IMR-90 (cell line): Measurements from ENCODE around the gene RP2. TPM values are rescaled to one million over a fixed set of nuclear protein-coding genes. Genes with fewer than 3 reads are reported as not detected.

Experiments used
- ATAC-seq: fragments of 200-7000 bp; cut with Tn5 transposase; 2 replicates; pipeline ENCODE4 v1.9.1; 2020; ENCODE audit warnings: low read depth, mild to moderate bottlenecking, moderate library complexity
- BruUV-seq: library from RNA; stranded (reverse); fragments of 400-500 nt; replicated peaks from 2 replicates; lab custom pipeline; 2021; lab: Mats Ljungman, UMichigan
- CTCF ChIA-PET: fragments of 300-600 bp; formaldehyde crosslinking; extraction: SDS; loops from one replicate; lab custom pipeline; 2021; ENCODE audit warnings: antibody characterized with exemption; lab: Yijun Ruan, JAX
- POLR2A ChIA-PET: fragments of 300-600 bp; sonication (Branson Sonifier 250); formaldehyde crosslinking; loops from one replicate; lab custom pipeline; 2022; ENCODE audit warnings: antibody characterized with exemption; ENCODE audit not compliant: unreplicated experiment; lab: Charles Lee
- DNase-seq: peaks from one replicate; pipeline ENCODE4 v3.0.0; 2013
- H2AFZ ChIP-seq: replicated peaks from 2 replicates; pipeline ENCODE3; 2013; ENCODE audit warnings: low read length, mild to moderate bottlenecking; ENCODE audit not compliant: poor library complexity
- H2AK5ac ChIP-seq: 2 replicates; pipeline ENCODE4 v1.6.1; 2013; ENCODE audit warnings: low read depth, low read length, inconsistent platforms
- H2AK9ac ChIP-seq: replicated peaks from 2 replicates; pipeline ENCODE3; 2013; ENCODE audit warnings: mild to moderate bottlenecking, low read depth, low read length, moderate library complexity; ENCODE audit not compliant: poor library complexity
- H2BK120ac ChIP-seq: 2 replicates; pipeline ENCODE4 v1.6.1; 2013; ENCODE audit warnings: low read depth, low read length, inconsistent platforms
- H2BK15ac ChIP-seq: 3 replicates; pipeline ENCODE4 v1.6.1; 2013; ENCODE audit warnings: low read depth, low read length, inconsistent platforms
- H2BK20ac ChIP-seq: 2 replicates; pipeline ENCODE4 v1.6.1; 2013; ENCODE audit warnings: low read depth, mild to moderate bottlenecking, inconsistent platforms, low read length, moderate library complexity
- H2BK5ac ChIP-seq: 2 replicates; pipeline ENCODE4 v1.6.1; 2013; ENCODE audit warnings: mild to moderate bottlenecking, low read depth, low read length, inconsistent platforms; ENCODE audit not compliant: poor library complexity, severe bottlenecking
- H3K14ac ChIP-seq: replicated peaks from 2 replicates; pipeline ENCODE4 v1.6.1; 2013; ENCODE audit warnings: low read depth, low read length, inconsistent platforms
- H3K18ac ChIP-seq: 2 replicates; pipeline ENCODE4 v1.6.1; 2013; ENCODE audit warnings: low read depth, low read length, control low read depth
- H3K23ac ChIP-seq: 2 replicates; pipeline ENCODE4 v1.6.1; 2013; ENCODE audit warnings: low read depth, low read length, inconsistent platforms
- H3K27ac ChIP-seq: 2 replicates; pipeline ENCODE4 v1.5.1; 2013; ENCODE audit warnings: mild to moderate bottlenecking, control low read depth, low read length; ENCODE audit not compliant: insufficient read depth
- H3K27me3 ChIP-seq: 2 replicates; pipeline ENCODE4 v1.6.1; 2013; ENCODE audit warnings: low read length; ENCODE audit not compliant: control insufficient read depth, insufficient read depth
- H3K36me3 ChIP-seq: 2 replicates; pipeline ENCODE4 v1.6.1; 2013; ENCODE audit warnings: low read length, mixed read lengths; ENCODE audit not compliant: control insufficient read depth, insufficient read depth
- H3K4ac ChIP-seq: 2 replicates; pipeline ENCODE4 v1.6.1; 2013; ENCODE audit warnings: low read depth, low read length, inconsistent platforms
- H3K4me1 ChIP-seq: 2 replicates; pipeline ENCODE4 v1.6.1; 2013; ENCODE audit warnings: low read length, mixed read lengths; ENCODE audit not compliant: control insufficient read depth, insufficient read depth
- H3K4me2 ChIP-seq: 2 replicates; pipeline ENCODE4 v1.6.1; 2013; ENCODE audit warnings: low read depth, mild to moderate bottlenecking, control low read depth, low read length, moderate library complexity
- H3K4me3 ChIP-seq: 2 replicates; pipeline ENCODE4 v1.5.1; 2013; ENCODE audit warnings: low read depth, mild to moderate bottlenecking, control low read depth, low read length, moderate library complexity; ENCODE audit not compliant: insufficient read depth
- H3K56ac ChIP-seq: 2 replicates; pipeline ENCODE4 v1.6.1; 2013; ENCODE audit warnings: low read length, inconsistent platforms; ENCODE audit not compliant: insufficient read depth; ENCODE audit errors: extremely low read depth
- H3K79me1 ChIP-seq, 2 experiments: 2 replicates each; pipeline ENCODE4 v1.6.1; 2013; ENCODE audit warnings: low read length in 2 of 2, inconsistent platforms in 1 of 2, low read depth in 1 of 2
- H3K9ac ChIP-seq: 2 replicates; pipeline ENCODE4 v1.6.1; 2013; ENCODE audit warnings: low read depth, low read length, control low read depth
- H3K9me1 ChIP-seq: 2 replicates; pipeline ENCODE4 v1.6.1; 2013; ENCODE audit warnings: low read length, inconsistent platforms; ENCODE audit not compliant: insufficient read depth
- H3K9me3 ChIP-seq: 2 replicates; pipeline ENCODE4 v1.6.1; 2013; ENCODE audit warnings: low read length; ENCODE audit not compliant: control insufficient read depth, insufficient read depth
- H4K20me1 ChIP-seq: 2 replicates; pipeline ENCODE4 v1.6.1; 2013; ENCODE audit warnings: low read length, inconsistent platforms; ENCODE audit not compliant: insufficient read depth
- H4K5ac ChIP-seq: 2 replicates; pipeline ENCODE4 v1.6.1; 2013; ENCODE audit warnings: mild to moderate bottlenecking, low read depth, low read length, control low read depth
- H4K8ac ChIP-seq, 2 experiments: 2 replicates each; pipeline ENCODE4 v1.6.1; 2013; ENCODE audit warnings: low read depth in 2 of 2, low read length in 2 of 2, control low read depth in 1 of 2, inconsistent platforms in 1 of 2
- H4K91ac ChIP-seq: 2 replicates; pipeline ENCODE4 v1.6.1; 2013; ENCODE audit warnings: low read depth, low read length, inconsistent platforms; ENCODE audit not compliant: insufficient read depth
- BHLHE40 ChIP-seq: fragments of 150-350 bp; IDR thresholded peaks from 2 replicates; pipeline ENCODE4 v1.6.1; 2016; ENCODE audit warnings: mild to moderate bottlenecking, low read depth, low read length
- CEBPB ChIP-seq: IDR thresholded peaks from 2 replicates; pipeline ENCODE4 v1.6.1; 2012; ENCODE audit warnings: low read depth, low read length, improper control_type of control experiment
- CHD1 ChIP-seq: IDR thresholded peaks from 2 replicates; pipeline ENCODE4 v1.6.1; 2012; ENCODE audit warnings: low read depth, low read length, improper control_type of control experiment
- FOS ChIP-seq: fragments of 150-350 bp; IDR thresholded peaks from 2 replicates; pipeline ENCODE4 v1.6.1; 2016; ENCODE audit warnings: low read depth, low read length
- MAFK ChIP-seq: IDR thresholded peaks from 2 replicates; pipeline ENCODE4 v1.6.1; 2012; ENCODE audit warnings: low read depth, low read length, improper control_type of control experiment
- MAZ ChIP-seq: IDR thresholded peaks from 2 replicates; pipeline ENCODE4 v1.6.1; 2012; ENCODE audit warnings: low read depth, mild to moderate bottlenecking, low read length, improper control_type of control experiment, moderate library complexity, borderline replicate concordance
- MXI1 ChIP-seq: IDR thresholded peaks from 2 replicates; pipeline ENCODE4 v1.6.1; 2012; ENCODE audit warnings: low read depth, mild to moderate bottlenecking, low read length, moderate library complexity, borderline replicate concordance
- NFE2L2 ChIP-seq: fragments of 150-350 bp; IDR thresholded peaks from 2 replicates; pipeline ENCODE4 v1.6.1; 2016; ENCODE audit warnings: low read depth, mild to moderate bottlenecking, low read length
- POLR2A ChIP-seq: IDR thresholded peaks from 2 replicates; pipeline ENCODE4 v1.6.1; 2012; ENCODE audit warnings: mild to moderate bottlenecking, low read depth, low read length
- RAD21 ChIP-seq: IDR thresholded peaks from 2 replicates; pipeline ENCODE4 v1.6.1; 2012; ENCODE audit warnings: low read length, improper control_type of control experiment
- RFX5 ChIP-seq: IDR thresholded peaks from 2 replicates; pipeline ENCODE4 v1.8.0; 2012; ENCODE audit warnings: low read depth, mild to moderate bottlenecking, low read length, moderate library complexity
- SMC3 ChIP-seq: fragments of 150-350 bp; IDR thresholded peaks from 2 replicates; pipeline ENCODE4 v1.6.1; 2016; ENCODE audit warnings: low read depth, mild to moderate bottlenecking, antibody characterized with exemption, low read length, moderate library complexity
- WGBS, 2 experiments: methylation state at CpG; one replicate each; pipeline versions ENCODE4 v1.1.5 to v1.1.7; 2013; ENCODE audit warnings: missing lambda C conversion rate in 2 of 2; ENCODE audit not compliant: insufficient read length in 1 of 2; ENCODE audit errors: extremely low coverage in 2 of 2; 5-methylcytosine and 5-hydroxymethylcytosine counted together
- dilution Hi-C: fragments of 300-500 bp; cut with HindIII; formaldehyde crosslinking; loops from one replicate; pipeline ENCODE4 v1.14.3; 2018; ENCODE audit warnings: low sequenced_read_pairs; ENCODE audit not compliant: unreplicated experiment
- in situ Hi-C: fragments of 300-500 bp; cut with MboI; formaldehyde crosslinking; loops from 3 replicates; pipeline ENCODE4 v1.14.3; 2019; ENCODE audit warnings: low sequenced_read_pairs, inconsistent platforms, mixed read lengths
- intact Hi-C: fragments of 100-400 bp; cut with micrococcal nuclease; formaldehyde crosslinking; loops from 2 replicates; pipeline ENCODE4 v1.10.0; 2022
- polyA plus RNA-seq, 3 experiments: library from polyadenylated mRNA; depleted of rRNA; stranded (reverse); fragments of >200 nt; gene quantifications; 2 replicates each; pipeline ENCODE4 v1.2.3, GENCODE V29; 2012; ENCODE audit warnings: low replicate concordance in 1 of 3
- total RNA-seq: library from RNA; depleted of rRNA; stranded (reverse); fragments of >200 nt; gene quantifications from 2 replicates; pipeline ENCODE4 v1.2.3, GENCODE V29; 2012
- TF ChIP-seq, protein P1 (sequence below): fragments of 150-350 bp; IDR thresholded peaks from 2 replicates; pipeline ENCODE4 v1.6.1; 2017; ENCODE audit warnings: mild to moderate bottlenecking, antibody characterized with exemption, low read length, low read depth
- TF ChIP-seq, protein P2 (sequence below): fragments of 150-350 bp; IDR thresholded peaks from 2 replicates; pipeline ENCODE4 v1.6.1; 2016; ENCODE audit warnings: low read depth, mild to moderate bottlenecking, low read length, moderate library complexity, borderline replicate concordance

RP2 gene
- total and polyA plus RNA-seq, 2 of the 4 experiments (the other 2 are of a cell fraction): 6.8 to 17.0 TPM

DNA sequence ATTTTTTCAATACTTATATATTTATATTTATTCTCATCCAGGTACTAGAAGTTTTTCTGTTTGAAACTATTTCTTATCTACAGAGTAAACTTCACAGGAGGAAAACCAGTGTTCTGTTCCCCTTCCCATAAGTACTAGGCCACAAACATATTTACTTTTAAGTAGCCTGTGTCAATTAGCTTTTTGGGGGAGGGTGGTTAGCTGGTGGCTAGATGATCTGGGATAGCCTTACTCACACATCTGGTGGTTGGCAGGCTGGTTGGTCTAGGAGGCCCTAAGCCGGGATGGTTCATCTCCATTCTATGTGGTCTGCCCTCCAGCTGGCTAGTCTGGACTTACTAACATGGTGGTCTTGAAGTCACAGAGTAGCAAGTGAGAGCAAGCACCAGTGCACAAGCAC lies 81.6 kb downstream of the RP2 start:
- no peak overlapping the region for H3K4me3 ChIP-seq
- no peak overlapping the region for H4K91ac ChIP-seq
- no peaks in the 10 kb centered on the region for H3K36me3 ChIP-seq
- no peak overlapping the region for H2AK9ac ChIP-seq
- H4K8ac ChIP-seq: no peak overlapping the region
- H3K4me2 ChIP-seq: no peak overlapping the region
- ChIA-PET POLR2A (interaction anchor here (0.5 kb wide), 1 partner anchor 212 kb away, joined by 3 read pairs; no protein-coding TSS in a partner anchor), CTCF (no interaction called here)
- H3K27ac ChIP-seq: no peak overlapping the region
- H3K4me1 ChIP-seq: no peaks in the 10 kb centered on the region
- H3K79me1 ChIP-seq: peaks cover 17 to 26% of the 10 kb centered on the region in 2 experiments; a peak in 3 of 4 replicates
- H3K56ac ChIP-seq: no peak overlapping the region
- peaks cover 6% of the 10 kb centered on the region; the same call in 1 of the 2 replicates for H3K27me3 ChIP-seq
- H3K9me1 ChIP-seq: no peaks in the 10 kb centered on the region
- BruUV-seq: no TSS peak
- H3K9ac ChIP-seq: no peak overlapping the region
- H2AFZ ChIP-seq: no peak overlapping the region
- H3K18ac ChIP-seq: no peak overlapping the region
- no peak overlapping the region; the same call in 1 of the 2 replicates for H3K23ac ChIP-seq
- no peak overlapping the region for H3K4ac ChIP-seq
- H3K14ac ChIP-seq: no peak overlapping the region
- H2BK15ac ChIP-seq: no peak overlapping the region
- TF ChIP-seq, protein P1, sequence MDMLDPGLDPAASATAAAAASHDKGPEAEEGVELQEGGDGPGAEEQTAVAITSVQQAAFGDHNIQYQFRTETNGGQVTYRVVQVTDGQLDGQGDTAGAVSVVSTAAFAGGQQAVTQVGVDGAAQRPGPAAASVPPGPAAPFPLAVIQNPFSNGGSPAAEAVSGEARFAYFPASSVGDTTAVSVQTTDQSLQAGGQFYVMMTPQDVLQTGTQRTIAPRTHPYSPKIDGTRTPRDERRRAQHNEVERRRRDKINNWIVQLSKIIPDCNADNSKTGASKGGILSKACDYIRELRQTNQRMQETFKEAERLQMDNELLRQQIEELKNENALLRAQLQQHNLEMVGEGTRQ: no peak
- no peak for TF ChIP-seq RAD21
- TF ChIP-seq, protein P2, sequence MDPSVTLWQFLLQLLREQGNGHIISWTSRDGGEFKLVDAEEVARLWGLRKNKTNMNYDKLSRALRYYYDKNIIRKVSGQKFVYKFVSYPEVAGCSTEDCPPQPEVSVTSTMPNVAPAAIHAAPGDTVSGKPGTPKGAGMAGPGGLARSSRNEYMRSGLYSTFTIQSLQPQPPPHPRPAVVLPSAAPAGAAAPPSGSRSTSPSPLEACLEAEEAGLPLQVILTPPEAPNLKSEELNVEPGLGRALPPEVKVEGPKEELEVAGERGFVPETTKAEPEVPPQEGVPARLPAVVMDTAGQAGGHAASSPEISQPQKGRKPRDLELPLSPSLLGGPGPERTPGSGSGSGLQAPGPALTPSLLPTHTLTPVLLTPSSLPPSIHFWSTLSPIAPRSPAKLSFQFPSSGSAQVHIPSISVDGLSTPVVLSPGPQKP: no peak
- no peak for TF ChIP-seq FOS
- TF ChIP-seq BHLHE40: no peak
- TF ChIP-seq CEBPB: no peak
- no peak for TF ChIP-seq CHD1
- TF ChIP-seq MAFK: no peak
- TF ChIP-seq POLR2A: no peak
- no peak for TF ChIP-seq MXI1
- no peak for TF ChIP-seq RFX5
- no peak for TF ChIP-seq SMC3
- TF ChIP-seq NFE2L2: no peak
- TF ChIP-seq MAZ: no peak
- dilution Hi-C loops: no loop called here
- H3K9me3 ChIP-seq: peaks cover 3% of the 10 kb centered on the region
- no peak for ATAC-seq
- H2AK5ac ChIP-seq: no peak overlapping the region
- no peak overlapping the region for H2BK5ac ChIP-seq
- in situ Hi-C loops: no loop called here
- no CpG with 5 or more reads among the region's 1 CpG for WGBS, 2 experiments
- intact Hi-C loops: loop anchor here (10.0 kb wide), 1 partner anchor 164 kb away; the partner anchor contains the start of gene SLC9A7
- H2BK20ac ChIP-seq: no peak overlapping the region
- no peak overlapping the region for H2BK120ac ChIP-seq
- peaks cover 19% of the 10 kb centered on the region for H4K20me1 ChIP-seq
- H4K5ac ChIP-seq: no peak overlapping the region
- DNase-seq: peak; percentile 3
